ENCODE measurements around the gene UBE3B.

UBE3B gene

GRCh38 chr12:109555431-109556315, 78.2 kb downstream of the UBE3B start:
- DNase-seq: no peak

DNA sequence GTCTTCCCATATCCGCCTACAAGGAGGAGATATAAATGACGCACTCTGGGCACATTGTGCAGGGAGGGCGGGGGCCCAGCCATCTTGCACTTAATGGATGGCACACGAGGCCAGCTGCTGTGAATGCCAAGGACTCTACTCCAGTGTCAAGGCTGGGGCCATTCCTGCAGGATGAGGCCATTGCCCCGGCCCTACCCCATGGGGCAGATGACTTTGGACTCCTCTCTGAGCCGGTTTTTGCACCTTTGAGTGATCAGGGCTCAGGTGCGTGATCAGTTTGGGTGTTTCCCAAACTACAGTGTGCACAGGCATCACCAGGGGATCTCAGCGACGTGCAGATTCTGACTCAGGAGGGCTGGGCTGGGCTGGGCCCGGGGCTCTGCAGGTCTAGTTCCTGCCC, 79.8 kb downstream of the UBE3B start:
- no peak for DNase-seq

DNA sequence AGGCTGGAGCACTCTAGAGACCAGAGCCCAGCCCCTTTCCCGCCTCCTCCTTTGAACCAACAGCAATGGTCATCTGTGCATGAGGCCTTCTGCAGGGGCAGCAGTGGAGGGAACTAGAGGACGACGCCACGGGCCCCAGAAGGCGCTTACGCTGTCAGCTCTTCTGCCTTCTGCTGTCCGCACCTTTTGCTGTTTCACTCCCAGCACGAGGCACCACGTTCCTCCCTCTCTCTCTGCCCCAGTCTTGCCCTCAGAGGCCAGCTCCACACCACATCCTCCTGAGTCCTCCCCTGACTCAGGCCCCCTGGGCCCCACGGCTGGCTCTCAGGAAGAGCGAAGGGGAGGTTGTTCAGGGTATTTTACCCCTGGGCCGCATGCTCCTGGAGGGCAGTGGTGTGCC, 80.4 kb downstream of the UBE3B start:
- DNase-seq: no peak

GRCh38 chr12:109558374-109559199, 81.2 kb downstream of the UBE3B start:
- DNase-seq: no peak

- no peak for DNase-seq
Observed at GRCh38 chr12:109559200-109559505, 81.7 kb downstream of the UBE3B start.

DNA sequence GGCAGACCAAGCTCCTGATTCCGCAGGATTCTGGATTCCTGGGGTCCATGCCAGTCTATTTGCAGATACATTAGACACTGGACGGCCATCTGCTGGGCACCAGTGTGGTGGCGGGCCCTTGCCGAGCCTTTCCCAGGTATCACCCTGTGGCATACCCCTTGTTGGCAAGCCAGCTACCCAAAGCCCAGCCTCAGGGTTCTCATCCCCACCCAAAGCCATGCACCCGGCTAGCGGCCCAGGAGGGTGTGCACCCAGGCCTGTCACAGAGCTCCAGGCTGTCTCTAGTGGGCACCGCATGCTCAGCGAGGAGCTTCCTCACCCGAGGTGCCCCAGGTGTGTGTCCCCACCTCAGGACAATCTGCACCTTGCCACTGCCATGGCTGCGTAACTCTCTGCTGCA, 82.2 kb downstream of the UBE3B start:
- DNase-seq: no peak

DNA sequence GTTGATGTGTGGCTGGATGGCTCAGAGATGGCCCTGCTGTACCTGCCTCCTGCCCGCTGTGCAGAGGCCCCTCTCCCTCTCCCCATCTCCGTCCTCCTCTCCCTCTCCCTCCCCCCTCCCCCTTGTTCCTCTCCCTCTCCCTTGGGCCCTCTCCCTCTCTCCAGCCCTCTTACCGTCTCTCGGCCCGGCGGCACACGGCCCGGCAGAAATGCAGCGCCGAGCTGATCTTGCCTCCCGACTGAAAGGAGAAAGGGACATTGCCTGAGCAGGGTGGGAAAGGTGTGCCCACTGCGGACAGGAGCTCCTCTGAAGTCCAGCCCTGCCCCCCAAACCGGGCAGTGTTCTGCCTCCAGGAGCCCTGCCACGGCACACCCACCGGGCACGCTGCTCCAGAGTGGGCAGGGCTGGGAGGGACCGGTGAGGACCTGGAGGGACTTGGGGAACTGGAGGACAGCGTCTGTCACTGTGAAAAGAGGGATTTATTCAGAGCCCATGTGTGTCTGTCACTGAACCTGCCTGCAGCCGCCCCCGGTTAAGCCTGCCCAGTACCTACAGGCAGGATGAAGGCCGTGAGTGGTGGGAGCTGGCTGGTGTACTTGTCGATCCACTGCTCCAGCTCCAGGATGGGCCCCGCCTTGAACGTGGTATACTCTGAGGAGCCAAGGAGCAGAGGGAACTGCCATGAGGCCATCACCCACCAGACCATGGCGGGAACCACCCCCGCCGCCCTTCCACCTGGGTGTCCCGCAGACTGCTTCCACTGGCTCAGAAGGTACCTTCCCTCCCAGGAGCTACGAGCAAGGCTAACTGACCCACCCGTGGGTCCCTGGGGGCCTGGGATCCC, 83.7 kb downstream of the UBE3B start:
- no peak for DNase-seq

DNA sequence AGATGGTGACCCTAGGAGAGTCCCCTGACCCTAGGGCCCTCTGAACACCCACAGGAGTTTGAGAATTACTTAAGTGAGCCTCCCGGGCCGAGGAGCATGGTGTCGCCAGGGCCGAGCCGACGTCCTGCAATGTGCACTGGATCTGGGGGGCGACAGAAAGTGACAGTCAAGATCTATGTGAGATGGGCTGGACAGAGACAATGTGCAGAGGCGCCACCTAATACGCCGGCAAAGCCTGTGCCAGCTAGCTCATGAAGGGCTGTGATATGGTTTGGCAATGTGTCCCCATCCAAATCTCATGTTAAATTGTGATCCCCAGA, 84.2 kb downstream of the UBE3B start:
- no peak for DNase-seq

GRCh38 chr12:109562871-109563270, 85.4 kb downstream of the UBE3B start:
- DNase-seq: no peak

- DNase-seq: no peak
Observed at GRCh38 chr12:109563291-109564284, 86.2 kb downstream of the UBE3B start.

GRCh38 chr12:109566424-109566823, 89.0 kb downstream of the UBE3B start:
- DNase-seq: no peak

GRCh38 chr12:109567296-109567695, 89.9 kb downstream of the UBE3B start:
- no peak for DNase-seq

GRCh38 chr12:109567967-109568366, 90.5 kb downstream of the UBE3B start:
- DNase-seq: no peak

DNA sequence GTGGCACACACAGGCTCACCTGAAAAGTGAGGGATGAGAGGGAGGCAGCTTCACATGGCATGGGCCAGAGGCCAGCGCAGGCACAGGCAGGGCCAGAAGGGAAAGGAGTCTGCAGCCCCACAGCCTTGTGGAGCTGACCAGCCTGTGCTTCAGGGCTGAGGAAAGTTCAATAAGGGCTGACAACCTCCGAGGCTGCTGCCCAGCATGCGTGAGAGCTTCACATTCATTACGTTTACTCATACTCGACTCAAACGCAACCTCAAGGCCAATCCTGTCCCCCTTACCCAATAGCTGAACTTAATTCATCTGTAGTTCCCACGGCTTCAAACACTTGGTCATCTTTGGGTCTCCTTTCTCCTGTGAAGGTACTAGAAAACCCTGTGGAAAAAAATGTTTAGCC, 91.1 kb downstream of the UBE3B start:
- DNase-seq: no peak

- DNase-seq: no peak
Observed at GRCh38 chr12:109571773-109572505, 94.5 kb downstream of the UBE3B start.

DNA sequence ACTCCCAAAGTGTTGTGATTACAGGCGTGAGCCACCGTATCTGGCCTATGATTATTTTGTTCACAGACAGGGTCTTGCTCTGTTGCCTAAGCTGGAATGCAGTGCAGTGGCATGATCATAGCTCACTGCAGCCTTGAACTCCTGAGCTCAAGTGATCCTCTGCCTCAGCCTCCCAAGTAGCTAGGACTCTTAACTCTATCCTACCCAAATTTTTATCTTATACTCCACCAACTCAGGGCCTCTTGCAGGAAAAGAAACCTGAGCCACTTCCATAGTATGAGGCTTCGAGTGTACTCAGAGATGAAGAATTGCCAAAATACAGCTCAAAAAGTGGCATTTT, 95.0 kb downstream of the UBE3B start:
- no peak for DNase-seq

- peak; percentile 97 for DNase-seq
Observed at GRCh38 chr12:109573029-109573913, 95.8 kb downstream of the UBE3B start, which contains the start of the genes MMAB and MVK. TSS of gene MMAB (minus strand) at chr12:109573504. CDS start at chr12:109573480, 24 bp downstream. TSS of gene MVK (plus strand) at chr12:109573794. CDS start at chr12:109574823, 1,029 bp downstream.

GRCh38 chr12:109573914-109574244, 96.4 kb downstream of the UBE3B start:
- no peak for DNase-seq

DNA sequence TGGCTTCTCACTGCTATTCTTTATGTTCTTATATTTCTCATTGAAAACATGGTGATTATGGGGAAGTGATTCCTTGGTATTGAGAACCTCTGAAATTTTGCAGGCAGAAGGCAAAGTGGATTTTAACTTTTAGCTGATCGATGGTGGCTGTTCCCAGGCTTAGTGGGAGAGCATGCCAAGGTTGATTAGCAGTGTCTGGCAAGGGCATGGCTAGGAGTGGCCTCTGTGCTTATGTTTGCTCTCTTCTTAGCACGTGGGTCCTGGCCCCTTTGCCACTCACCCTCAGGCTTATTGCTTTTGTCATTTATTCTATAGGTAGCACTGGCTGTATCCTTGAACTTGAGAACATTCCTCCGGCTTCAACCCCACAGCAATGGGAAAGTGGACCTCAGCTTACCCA, 98.2 kb downstream of the UBE3B start:
- DNase-seq: no peak

DNA sequence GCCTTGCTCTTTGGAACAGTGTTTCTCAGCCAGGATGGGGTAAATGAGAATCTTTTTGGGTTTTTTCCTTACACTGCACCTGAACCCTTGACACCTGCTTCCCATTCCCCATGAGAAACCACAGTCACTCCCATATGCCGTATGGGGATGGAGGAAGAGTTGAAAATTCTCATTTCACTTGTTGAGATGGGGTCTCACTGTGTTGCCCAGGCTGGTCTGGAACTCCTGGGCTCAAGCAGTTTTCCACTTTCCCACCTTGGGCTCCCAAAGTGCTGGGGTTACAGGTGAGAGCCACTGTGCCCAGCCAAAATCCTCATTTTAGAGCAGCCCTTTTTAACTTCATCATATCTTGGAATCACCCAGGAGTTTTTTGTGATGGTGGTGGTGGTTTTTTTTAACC, 99.9 kb downstream of the UBE3B start:
- no peak for DNase-seq
